Astrocyte (in vitro differentiated cells and primary cell): ENCODE results near the gene CCDC91. TPM values are rescaled to one million over a fixed set of nuclear protein-coding genes. Genes with fewer than 3 reads are reported as not detected.

Experiments
- DNase-seq: peaks from one replicate; pipeline ENCODE4 v3.0.0-alpha.2; 2010; ENCODE audit warnings: low read depth
- FAIRE-seq: peaks from 2 replicates; lab custom pipeline; 2011; peaks lifted over from hg19 to GRCh38; lab: Jason Lieb, UNC
- H2AFZ ChIP-seq: 2 replicates; pipeline ENCODE4 v1.6.0; 2012; ENCODE audit warnings: low read depth, low read length, inconsistent platforms
- H3K27ac ChIP-seq: 2 replicates; pipeline ENCODE4 v1.5.1; 2011; ENCODE audit warnings: low read depth, low read length, inconsistent platforms
- H3K27me3 ChIP-seq: 2 replicates; pipeline ENCODE4 v1.6.0; 2011; ENCODE audit warnings: low read length, inconsistent platforms; ENCODE audit not compliant: insufficient read depth
- H3K36me3 ChIP-seq: 2 replicates; pipeline ENCODE4 v1.5.1; 2011; ENCODE audit warnings: low read length, inconsistent platforms; ENCODE audit not compliant: insufficient read depth
- H3K4me1 ChIP-seq: 2 replicates; pipeline ENCODE4 v1.5.1; 2011; ENCODE audit warnings: low read length, inconsistent platforms; ENCODE audit not compliant: insufficient read depth
- H3K4me2 ChIP-seq: 2 replicates; pipeline ENCODE4 v1.6.0; 2012; ENCODE audit warnings: low read length, inconsistent platforms
- H3K4me3 ChIP-seq: 2 replicates; pipeline ENCODE4 v1.5.1; 2011; ENCODE audit warnings: low read depth, mild to moderate bottlenecking, low read length, inconsistent platforms; ENCODE audit not compliant: insufficient read depth
- H3K79me2 ChIP-seq: 2 replicates; pipeline ENCODE4 v1.6.0; 2012; ENCODE audit warnings: mild to moderate bottlenecking, low read length, inconsistent platforms; ENCODE audit not compliant: insufficient read depth
- H3K9ac ChIP-seq: 2 replicates; pipeline ENCODE4 v1.6.0; 2012; ENCODE audit warnings: mild to moderate bottlenecking, low read length, inconsistent platforms
- H3K9me3 ChIP-seq: 2 replicates; pipeline ENCODE4 v1.5.1; 2012; ENCODE audit warnings: low read depth, mild to moderate bottlenecking, low read length, inconsistent platforms; ENCODE audit not compliant: insufficient read depth
- H4K20me1 ChIP-seq: 2 replicates; pipeline ENCODE4 v1.6.0; 2012; ENCODE audit warnings: low read length, inconsistent platforms; ENCODE audit not compliant: insufficient read depth
- H3K27ac Mint-ChIP-seq: one replicate; pipeline ENCODE4 v1.8.0; 2021; ENCODE audit warnings: mild to moderate bottlenecking, mixed read lengths; ENCODE audit not compliant: unreplicated experiment
- H3K27me3 Mint-ChIP-seq: one replicate; pipeline ENCODE4 v1.8.0; 2021; ENCODE audit warnings: low read depth, mixed read lengths; ENCODE audit not compliant: unreplicated experiment
- H3K36me3 Mint-ChIP-seq: one replicate; pipeline ENCODE4 v1.8.0; 2021; ENCODE audit warnings: low read depth, mixed read lengths; ENCODE audit not compliant: unreplicated experiment
- H3K4me1 Mint-ChIP-seq: one replicate; pipeline ENCODE4 v1.8.0; 2021; ENCODE audit warnings: low read depth, mixed read lengths; ENCODE audit not compliant: unreplicated experiment
- H3K4me3 Mint-ChIP-seq: one replicate; pipeline ENCODE4 v1.8.0; 2021; ENCODE audit warnings: mild to moderate bottlenecking, moderate library complexity, mixed read lengths; ENCODE audit not compliant: unreplicated experiment
- H3K9me3 Mint-ChIP-seq: one replicate; pipeline ENCODE4 v1.8.0; 2021; ENCODE audit warnings: mild to moderate bottlenecking, mixed read lengths; ENCODE audit not compliant: unreplicated experiment
- EZH2 ChIP-seq: IDR thresholded peaks from 2 replicates; pipeline ENCODE4 v1.6.1; 2012; ENCODE audit warnings: mild to moderate bottlenecking, low read length, inconsistent platforms; ENCODE audit not compliant: insufficient read depth
- total RNA-seq: library from RNA; stranded (reverse); gene quantifications from 2 replicates; pipeline ENCODE4 v1.2.1, GENCODE V29; 2021
- TF ChIP-seq, protein P1 (sequence below): IDR thresholded peaks from 2 replicates; pipeline ENCODE4 v1.5.1; 2011; ENCODE audit warnings: low read depth, mild to moderate bottlenecking, inconsistent platforms, low read length, moderate library complexity; ENCODE audit not compliant: insufficient read depth

The CCDC91 gene
- total RNA-seq, 1 donor from 2014 or later = 19.3 TPM

DNA sequence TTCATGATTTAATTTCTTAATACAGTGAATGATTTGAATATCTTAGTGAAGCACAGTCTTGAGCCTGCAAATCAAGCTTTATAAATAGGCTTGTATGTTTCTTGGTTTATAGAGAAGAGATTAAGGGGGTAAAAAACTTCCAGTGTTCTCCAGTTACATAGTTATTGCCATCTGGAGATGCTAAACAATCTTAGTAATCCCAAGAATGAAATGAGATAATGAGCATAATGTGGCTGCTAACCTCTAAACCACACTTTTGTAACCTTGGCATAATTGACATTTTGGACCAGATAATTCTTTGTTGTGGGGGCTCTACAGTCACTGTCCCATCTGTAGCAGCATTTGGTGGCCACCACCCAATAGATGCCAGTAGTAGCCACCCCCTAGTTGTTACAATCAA, 316.8 kb downstream of the CCDC91 start:
- H3K4me3 Mint-ChIP-seq = peak overlapping the region; percentile 10
- Histone ChIP-seq H3K9ac (no peak overlapping the region), H3K9me3 (no peaks in the 10 kb centered on the region), H3K36me3 (no peaks in the 10 kb centered on the region), H4K20me1 (no peaks in the 10 kb centered on the region), H3K27me3 (no peaks in the 10 kb centered on the region), H2AFZ (no peak overlapping the region), H3K4me1 (peaks cover 5% of the 10 kb centered on the region), H3K4me3 (no peak overlapping the region), H3K27ac (no peak overlapping the region), H3K79me2 (no peaks in the 10 kb centered on the region), H3K4me2 (no peak overlapping the region)
- H3K27ac Mint-ChIP-seq = peak overlapping the region; percentile 83
- peaks cover under 1% of the 10 kb centered on the region for H3K36me3 Mint-ChIP-seq
- DNase-seq = peak; percentile 82
- H3K4me1 Mint-ChIP-seq = peaks cover 20% of the 10 kb centered on the region
- no peak for TF ChIP-seq EZH2
- TF ChIP-seq, protein P1, sequence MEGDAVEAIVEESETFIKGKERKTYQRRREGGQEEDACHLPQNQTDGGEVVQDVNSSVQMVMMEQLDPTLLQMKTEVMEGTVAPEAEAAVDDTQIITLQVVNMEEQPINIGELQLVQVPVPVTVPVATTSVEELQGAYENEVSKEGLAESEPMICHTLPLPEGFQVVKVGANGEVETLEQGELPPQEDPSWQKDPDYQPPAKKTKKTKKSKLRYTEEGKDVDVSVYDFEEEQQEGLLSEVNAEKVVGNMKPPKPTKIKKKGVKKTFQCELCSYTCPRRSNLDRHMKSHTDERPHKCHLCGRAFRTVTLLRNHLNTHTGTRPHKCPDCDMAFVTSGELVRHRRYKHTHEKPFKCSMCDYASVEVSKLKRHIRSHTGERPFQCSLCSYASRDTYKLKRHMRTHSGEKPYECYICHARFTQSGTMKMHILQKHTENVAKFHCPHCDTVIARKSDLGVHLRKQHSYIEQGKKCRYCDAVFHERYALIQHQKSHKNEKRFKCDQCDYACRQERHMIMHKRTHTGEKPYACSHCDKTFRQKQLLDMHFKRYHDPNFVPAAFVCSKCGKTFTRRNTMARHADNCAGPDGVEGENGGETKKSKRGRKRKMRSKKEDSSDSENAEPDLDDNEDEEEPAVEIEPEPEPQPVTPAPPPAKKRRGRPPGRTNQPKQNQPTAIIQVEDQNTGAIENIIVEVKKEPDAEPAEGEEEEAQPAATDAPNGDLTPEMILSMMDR = no peak
- H3K9me3 Mint-ChIP-seq = peaks cover 2% of the 10 kb centered on the region
- FAIRE-seq = no peak
- H3K27me3 Mint-ChIP-seq = no peaks in the 10 kb centered on the region

DNA sequence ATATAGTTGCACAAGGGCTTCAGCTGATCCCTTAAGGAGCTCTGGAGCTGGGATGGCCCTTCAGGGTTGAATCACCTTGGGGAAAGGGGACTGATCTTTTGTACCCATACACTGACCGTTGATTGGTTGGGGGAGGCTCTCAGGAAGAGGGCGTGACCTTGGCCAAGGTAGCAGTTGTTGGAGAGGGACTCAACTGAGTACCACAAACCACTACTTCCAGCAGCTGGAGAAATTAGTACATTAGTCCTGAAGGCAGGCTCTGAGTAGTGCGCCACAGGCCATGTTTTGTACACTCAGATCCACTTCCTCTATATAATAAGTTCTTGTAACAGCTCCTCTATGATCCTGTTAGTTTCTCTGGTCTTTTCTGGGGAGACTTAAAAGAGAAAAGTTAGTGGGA, 317.6 kb downstream of the CCDC91 start:
- Histone ChIP-seq H3K9ac (no peak overlapping the region), H3K27ac (no peak overlapping the region), H3K4me3 (no peak overlapping the region), H3K36me3 (no peaks in the 10 kb centered on the region), H2AFZ (no peak overlapping the region), H4K20me1 (no peaks in the 10 kb centered on the region), H3K9me3 (no peaks in the 10 kb centered on the region), H3K4me2 (no peak overlapping the region), H3K4me1 (peaks cover 5% of the 10 kb centered on the region), H3K27me3 (no peaks in the 10 kb centered on the region), H3K79me2 (no peaks in the 10 kb centered on the region)
- peaks cover 20% of the 10 kb centered on the region for H3K4me1 Mint-ChIP-seq
- FAIRE-seq (no peak), DNase-seq (no peak)
- no peak overlapping the region for H3K4me3 Mint-ChIP-seq
- TF ChIP-seq, protein P1 = no peak
- no peak for TF ChIP-seq EZH2
- no peaks in the 10 kb centered on the region for H3K27me3 Mint-ChIP-seq
- peak overlapping the region; percentile 59 for H3K27ac Mint-ChIP-seq
- no peaks in the 10 kb centered on the region for H3K9me3 Mint-ChIP-seq
- H3K36me3 Mint-ChIP-seq = no peaks in the 10 kb centered on the region

DNA sequence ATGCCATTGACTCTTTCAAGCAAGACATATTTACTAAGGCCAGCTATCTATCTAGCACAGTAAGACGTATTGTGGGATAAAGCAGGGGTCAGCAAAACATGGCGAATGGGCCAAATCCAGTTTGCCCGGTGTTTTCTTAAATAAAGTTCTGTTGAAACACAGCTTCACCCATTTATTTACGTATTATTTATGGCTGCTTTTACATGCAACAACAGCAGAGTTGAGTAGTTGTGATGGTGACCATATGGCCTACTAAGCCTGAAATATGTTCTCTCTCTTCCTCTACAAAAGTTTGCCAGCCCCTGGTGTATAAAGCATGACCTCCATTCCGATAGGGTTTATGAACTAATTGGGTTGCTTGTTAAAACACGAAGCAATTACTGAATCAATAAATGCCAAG, 322.1 kb downstream of the CCDC91 start:
- Histone ChIP-seq H3K79me2 (no peaks in the 10 kb centered on the region), H3K36me3 (no peaks in the 10 kb centered on the region), H3K27ac (no peak overlapping the region), H3K4me3 (no peak overlapping the region), H3K9ac (no peak overlapping the region), H3K9me3 (no peaks in the 10 kb centered on the region), H4K20me1 (no peaks in the 10 kb centered on the region), H3K4me2 (no peak overlapping the region), H3K27me3 (no peaks in the 10 kb centered on the region), H3K4me1 (peaks cover under 1% of the 10 kb centered on the region), H2AFZ (no peak overlapping the region)
- Mint-ChIP-seq H3K4me1 (peaks cover 5% of the 10 kb centered on the region), H3K27me3 (no peaks in the 10 kb centered on the region), H3K9me3 (no peaks in the 10 kb centered on the region), H3K36me3 (no peaks in the 10 kb centered on the region), H3K4me3 (no peak overlapping the region), H3K27ac (no peak overlapping the region)
- TF ChIP-seq EZH2 = no peak
- TF ChIP-seq, protein P1 = no peak
- FAIRE-seq (no peak), DNase-seq (no peak)
